ENCODE data around the gene ITGB3BP. TPM values are rescaled to one million over a fixed set of nuclear protein-coding genes. Genes with fewer than 3 reads are reported as not detected.
"Not testable (repeated sequence)": the region's sequence is repeated elsewhere in the genome, so short reads cannot be mapped to it uniquely, and the experiment has no call there.

Gene ITGB3BP
- total RNA-seq: 11.2 TPM

GRCh38 chr1:63522891-63523728 is at the start of gene ITGB3BP, which contains the start of gene EFCAB7:
Gene ITGB3BP (minus strand): TSS chr1:63523225. CDS start chr1:63523133, 92 bp downstream.
Gene EFCAB7 (plus strand): TSS chr1:63523525. CDS start chr1:63525573, 2,048 bp downstream.
- Histone ChIP-seq H3K4me1 (ENCODE audit: insufficient read depth, low read length) (peaks cover 17% of the 10 kb centered on the region), H3K9me3 (ENCODE audit: low read depth, low read length) (no peaks in the 10 kb centered on the region), H3K27me3 (ENCODE audit: insufficient read depth, low read length) (no peaks in the 10 kb centered on the region), H3K4me3 (ENCODE audit: low read length) (peak within 1 kb of the TSS; percentile 87)

GRCh38 chr1:63572686-63573085 is 49.7 kb upstream of the ITGB3BP start:
- H3K27me3 ChIP-seq (ENCODE audit: insufficient read depth, low read length); H3K4me3 ChIP-seq (ENCODE audit: low read length); H3K9me3 ChIP-seq (ENCODE audit: low read depth, low read length); H3K4me1 ChIP-seq (ENCODE audit: insufficient read depth, low read length): not testable (repeated sequence)

- Histone ChIP-seq H3K27me3 (ENCODE audit: insufficient read depth, low read length) (no peaks in the 10 kb centered on the region), H3K9me3 (ENCODE audit: low read depth, low read length) (no peaks in the 10 kb centered on the region), H3K4me1 (ENCODE audit: insufficient read depth, low read length) (no peaks in the 10 kb centered on the region), H3K4me3 (ENCODE audit: low read length) (no peak overlapping the region)
These were observed 46.8 kb upstream of the ITGB3BP start for GRCh38 chr1:63569640-63570316.

- Histone ChIP-seq H3K9me3 (ENCODE audit: low read depth, low read length) (no peaks in the 10 kb centered on the region), H3K27me3 (ENCODE audit: insufficient read depth, low read length) (no peaks in the 10 kb centered on the region), H3K4me3 (ENCODE audit: low read length) (no peak overlapping the region), H3K4me1 (ENCODE audit: insufficient read depth, low read length) (no peaks in the 10 kb centered on the region)
These were observed 46.0 kb upstream of the ITGB3BP start for GRCh38 chr1:63569068-63569467.

- Histone ChIP-seq H3K4me3 (ENCODE audit: low read length) (no peak overlapping the region), H3K4me1 (ENCODE audit: insufficient read depth, low read length) (no peaks in the 10 kb centered on the region), H3K9me3 (ENCODE audit: low read depth, low read length) (no peaks in the 10 kb centered on the region), H3K27me3 (ENCODE audit: insufficient read depth, low read length) (no peaks in the 10 kb centered on the region)
These were observed 40.7 kb upstream of the ITGB3BP start for GRCh38 chr1:63563745-63564144.

GRCh38 chr1:63559357-63559756 is 36.3 kb upstream of the ITGB3BP start:
- Histone ChIP-seq H3K9me3 (ENCODE audit: low read depth, low read length) (no peaks in the 10 kb centered on the region), H3K4me3 (ENCODE audit: low read length) (no peak overlapping the region), H3K27me3 (ENCODE audit: insufficient read depth, low read length) (no peaks in the 10 kb centered on the region), H3K4me1 (ENCODE audit: insufficient read depth, low read length) (no peaks in the 10 kb centered on the region)

- no peaks in the 10 kb centered on the region for H3K4me1 ChIP-seq (ENCODE audit: insufficient read depth, low read length)
- H3K9me3 ChIP-seq (ENCODE audit: low read depth, low read length): no peaks in the 10 kb centered on the region
- H3K27me3 ChIP-seq (ENCODE audit: insufficient read depth, low read length): no peaks in the 10 kb centered on the region
- H3K4me3 ChIP-seq (ENCODE audit: low read length): no peak overlapping the region
These were observed 34.5 kb upstream of the ITGB3BP start for GRCh38 chr1:63557365-63557987.

- H3K27me3 ChIP-seq (ENCODE audit: insufficient read depth, low read length): no peaks in the 10 kb centered on the region
- no peaks in the 10 kb centered on the region for H3K9me3 ChIP-seq (ENCODE audit: low read depth, low read length)
- H3K4me3 ChIP-seq (ENCODE audit: low read length): no peak overlapping the region
- no peaks in the 10 kb centered on the region for H3K4me1 ChIP-seq (ENCODE audit: insufficient read depth, low read length)
These were observed 32.5 kb upstream of the ITGB3BP start for GRCh38 chr1:63555480-63555879.

- Histone ChIP-seq H3K4me1 (ENCODE audit: insufficient read depth, low read length) (no peaks in the 10 kb centered on the region), H3K27me3 (ENCODE audit: insufficient read depth, low read length) (no peaks in the 10 kb centered on the region), H3K9me3 (ENCODE audit: low read depth, low read length) (no peaks in the 10 kb centered on the region)
These were observed 25.9 kb upstream of the ITGB3BP start for GRCh38 chr1:63548877-63549276.

GRCh38 chr1:63548303-63548702 is 25.3 kb upstream of the ITGB3BP start:
- no peaks in the 10 kb centered on the region for H3K4me1 ChIP-seq (ENCODE audit: insufficient read depth, low read length)
- H3K9me3 ChIP-seq (ENCODE audit: low read depth, low read length): no peaks in the 10 kb centered on the region
- no peaks in the 10 kb centered on the region for H3K27me3 ChIP-seq (ENCODE audit: insufficient read depth, low read length)
- H3K4me3 ChIP-seq (ENCODE audit: low read length): no peak overlapping the region

More at GRCh38 chr1:63548877-63549276, 25.9 kb upstream of the ITGB3BP start:
- no peak overlapping the region for H3K4me3 ChIP-seq (ENCODE audit: low read length)

GRCh38 chr1:63547621-63548294 is 24.7 kb upstream of the ITGB3BP start:
- Histone ChIP-seq H3K27me3 (ENCODE audit: insufficient read depth, low read length) (no peaks in the 10 kb centered on the region), H3K4me3 (ENCODE audit: low read length) (no peak overlapping the region), H3K9me3 (ENCODE audit: low read depth, low read length) (no peaks in the 10 kb centered on the region), H3K4me1 (ENCODE audit: insufficient read depth, low read length) (no peaks in the 10 kb centered on the region)

- Histone ChIP-seq H3K9me3 (ENCODE audit: low read depth, low read length) (no peaks in the 10 kb centered on the region), H3K4me3 (ENCODE audit: low read length) (no peak overlapping the region), H3K27me3 (ENCODE audit: insufficient read depth, low read length) (no peaks in the 10 kb centered on the region)
These were observed 22.8 kb upstream of the ITGB3BP start for GRCh38 chr1:63545780-63546179.

GRCh38 chr1:63537940-63538339 is 14.9 kb upstream of the ITGB3BP start:
- Histone ChIP-seq H3K9me3 (ENCODE audit: low read depth, low read length) (no peaks in the 10 kb centered on the region), H3K4me1 (ENCODE audit: insufficient read depth, low read length) (no peaks in the 10 kb centered on the region), H3K27me3 (ENCODE audit: insufficient read depth, low read length) (no peaks in the 10 kb centered on the region), H3K4me3 (ENCODE audit: low read length) (no peak overlapping the region)

More at GRCh38 chr1:63545780-63546179, 22.8 kb upstream of the ITGB3BP start:
- H3K4me1 ChIP-seq (ENCODE audit: insufficient read depth, low read length): no peaks in the 10 kb centered on the region

GRCh38 chr1:63537006-63537405 is 14.0 kb upstream of the ITGB3BP start:
- H3K27me3 ChIP-seq (ENCODE audit: insufficient read depth, low read length): no peaks in the 10 kb centered on the region
- no peaks in the 10 kb centered on the region for H3K4me1 ChIP-seq (ENCODE audit: insufficient read depth, low read length)
- no peak overlapping the region for H3K4me3 ChIP-seq (ENCODE audit: low read length)
- no peaks in the 10 kb centered on the region for H3K9me3 ChIP-seq (ENCODE audit: low read depth, low read length)

- no peaks in the 10 kb centered on the region for H3K4me1 ChIP-seq (ENCODE audit: insufficient read depth, low read length)
- H3K9me3 ChIP-seq (ENCODE audit: low read depth, low read length): no peaks in the 10 kb centered on the region
- no peak overlapping the region for H3K4me3 ChIP-seq (ENCODE audit: low read length)
- H3K27me3 ChIP-seq (ENCODE audit: insufficient read depth, low read length): no peaks in the 10 kb centered on the region
These were observed 11.4 kb upstream of the ITGB3BP start for GRCh38 chr1:63534406-63534805.
